Stimulated activated CD8-positive, alpha-beta memory T cell treated with anti-CD3 and anti-CD28 coated beads, Interleukin-15, amount 100 ng/mL, for 24 hours (primary cell): ENCODE results near the gene DPH1.

Experiments used
- DNase-seq: peaks from one replicate; pipeline ENCODE4 v3.0.0-alpha.2; 2020; ENCODE audit warnings: low read depth

DPH1 gene

GRCh38 chr17:2027528-2028233 lies 2.3 kb upstream of the DPH1 start:
- DNase-seq = no peak

DNA sequence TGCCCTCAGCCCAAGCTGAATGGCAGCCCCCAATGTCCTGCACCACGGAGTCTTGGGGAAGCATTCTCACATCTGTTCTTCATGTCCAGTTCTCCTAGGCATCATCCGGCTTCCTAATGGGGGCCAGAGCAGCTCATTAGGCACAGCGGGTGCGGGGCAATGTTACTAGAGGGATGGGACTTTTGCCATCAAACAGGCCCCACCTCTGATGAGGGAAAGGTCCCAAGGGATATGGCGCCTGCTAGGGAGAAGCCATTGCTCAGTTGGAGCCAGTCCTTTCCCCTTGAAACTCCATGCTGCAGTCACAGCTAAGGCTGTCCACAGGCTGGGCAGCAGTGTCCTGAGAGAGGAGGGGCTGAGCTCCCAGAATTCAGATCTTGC lies 1.7 kb upstream of the DPH1 start:
- no peak for DNase-seq

- no peak for DNase-seq
Observed at GRCh38 chr17:2028737-2029136, 1.2 kb upstream of the DPH1 start.

DNA sequence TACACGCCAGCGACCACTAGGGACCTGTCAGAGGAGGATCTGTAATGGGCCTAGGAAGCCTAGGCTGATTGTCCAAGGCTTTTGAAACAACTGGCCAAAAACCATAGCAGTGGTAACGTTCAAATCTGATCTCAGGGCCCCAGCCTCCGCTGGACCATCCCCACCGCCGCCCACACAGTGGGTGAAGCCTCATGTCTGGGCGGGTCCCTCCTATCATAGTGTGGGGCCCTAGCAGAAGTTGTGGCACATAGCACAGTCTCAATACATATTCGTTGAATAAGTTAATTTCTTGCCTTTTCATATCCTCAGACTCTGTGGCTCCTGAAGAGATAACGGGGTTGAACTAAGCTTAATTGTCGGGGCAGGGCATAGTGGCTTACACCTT lies 818 bp downstream of the DPH1 start:
- DNase-seq = no peak

DNA sequence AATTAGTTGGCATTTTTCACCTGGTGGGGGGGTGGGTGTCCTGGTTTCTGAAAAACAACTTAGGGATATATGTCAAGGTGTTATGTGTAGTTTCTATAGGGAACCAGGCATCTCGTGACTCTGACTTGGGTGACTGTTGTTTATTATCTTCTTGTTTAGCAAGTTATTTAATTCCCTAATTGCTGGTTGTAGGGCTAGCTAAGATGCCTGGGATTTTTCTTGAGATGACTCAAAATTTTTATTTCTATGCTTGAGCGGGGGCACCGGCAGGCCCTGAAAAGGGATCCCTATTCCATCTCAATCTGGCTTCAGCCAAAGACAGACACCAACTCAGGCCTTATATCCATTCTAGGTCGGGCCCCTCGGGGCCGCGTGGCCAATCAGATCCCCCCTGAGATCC lies 3.2 kb downstream of the DPH1 start:
- DNase-seq = no peak

- DNase-seq = no peak
Observed at GRCh38 chr17:2034157-2034556, 4.2 kb downstream of the DPH1 start.

- no peak for DNase-seq
Observed at GRCh38 chr17:2034806-2035540, 5.0 kb downstream of the DPH1 start.

DNA sequence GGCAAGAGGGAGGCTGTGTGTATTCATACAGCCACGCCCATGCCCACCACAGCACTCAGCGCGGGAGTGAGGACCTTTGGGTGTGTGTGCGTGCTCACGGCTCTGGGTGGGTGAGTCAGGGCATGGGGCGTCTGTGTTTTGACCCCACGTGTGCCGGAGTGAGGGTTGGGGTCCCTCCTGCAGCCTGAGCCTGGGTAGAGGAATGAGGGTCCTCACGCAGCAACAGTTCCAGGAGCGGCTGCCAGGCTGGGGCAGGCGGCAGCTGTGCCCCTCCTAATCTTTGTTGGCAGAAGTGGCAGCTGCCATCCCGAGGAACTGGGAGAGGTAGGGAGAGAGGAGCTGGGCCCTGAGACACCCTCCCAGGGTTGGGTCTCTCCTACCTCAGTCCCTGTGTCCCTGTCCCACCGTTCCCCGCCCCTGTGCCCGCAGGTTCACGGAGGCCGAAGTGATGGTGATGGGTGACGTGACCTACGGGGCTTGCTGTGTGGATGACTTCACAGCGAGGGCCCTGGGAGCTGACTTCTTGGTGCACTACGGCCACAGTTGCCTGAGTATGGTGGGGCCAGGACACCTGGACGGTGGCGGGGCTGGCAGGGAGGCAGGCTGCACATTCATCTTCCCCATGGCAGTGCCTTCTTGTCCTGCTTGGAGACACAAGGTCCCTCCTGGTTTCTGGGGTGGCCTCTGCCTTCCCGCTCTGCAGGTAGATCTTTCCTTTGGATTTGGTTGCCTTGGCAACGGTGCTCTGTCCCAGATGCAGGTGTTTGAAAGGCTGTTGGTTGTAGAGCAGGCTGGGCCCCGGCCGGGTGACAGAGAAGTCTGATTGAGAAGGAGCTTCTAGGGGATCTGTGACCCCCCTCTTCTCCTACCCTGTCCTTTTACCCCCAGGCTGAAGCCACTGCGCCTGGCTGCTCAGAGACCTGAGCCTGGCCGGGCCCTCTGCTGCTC lies 5.9 kb downstream of the DPH1 start:
- DNase-seq = no peak

GRCh38 chr17:2037155-2037554 lies 7.2 kb downstream of the DPH1 start:
- DNase-seq = no peak

DNA sequence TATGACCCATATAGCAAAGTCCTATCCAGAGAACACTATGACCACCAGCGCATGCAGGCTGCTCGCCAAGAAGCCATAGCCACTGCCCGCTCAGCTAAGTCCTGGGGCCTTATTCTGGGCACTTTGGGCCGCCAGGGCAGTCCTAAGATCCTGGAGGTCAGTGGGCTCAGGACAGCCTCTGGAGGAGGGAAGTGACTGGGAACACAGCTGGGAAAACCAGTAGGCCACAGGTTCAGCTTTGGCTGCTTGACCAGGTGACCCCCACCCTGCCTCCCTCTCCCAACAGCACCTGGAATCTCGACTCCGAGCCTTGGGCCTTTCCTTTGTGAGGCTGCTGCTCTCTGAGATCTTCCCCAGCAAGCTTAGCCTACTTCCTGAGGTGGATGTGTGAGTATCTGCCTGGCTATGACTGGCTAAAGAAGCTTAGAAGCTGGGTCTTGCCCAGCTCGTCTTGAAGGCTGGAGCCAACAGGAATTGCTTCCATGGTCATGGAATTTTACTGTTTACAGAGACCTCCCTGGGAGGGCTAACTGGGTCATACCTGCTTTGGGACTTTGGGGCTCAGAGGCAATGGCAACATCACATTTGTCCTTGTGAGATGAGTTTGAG lies 10.4 kb downstream of the DPH1 start:
- DNase-seq = no peak

DNA sequence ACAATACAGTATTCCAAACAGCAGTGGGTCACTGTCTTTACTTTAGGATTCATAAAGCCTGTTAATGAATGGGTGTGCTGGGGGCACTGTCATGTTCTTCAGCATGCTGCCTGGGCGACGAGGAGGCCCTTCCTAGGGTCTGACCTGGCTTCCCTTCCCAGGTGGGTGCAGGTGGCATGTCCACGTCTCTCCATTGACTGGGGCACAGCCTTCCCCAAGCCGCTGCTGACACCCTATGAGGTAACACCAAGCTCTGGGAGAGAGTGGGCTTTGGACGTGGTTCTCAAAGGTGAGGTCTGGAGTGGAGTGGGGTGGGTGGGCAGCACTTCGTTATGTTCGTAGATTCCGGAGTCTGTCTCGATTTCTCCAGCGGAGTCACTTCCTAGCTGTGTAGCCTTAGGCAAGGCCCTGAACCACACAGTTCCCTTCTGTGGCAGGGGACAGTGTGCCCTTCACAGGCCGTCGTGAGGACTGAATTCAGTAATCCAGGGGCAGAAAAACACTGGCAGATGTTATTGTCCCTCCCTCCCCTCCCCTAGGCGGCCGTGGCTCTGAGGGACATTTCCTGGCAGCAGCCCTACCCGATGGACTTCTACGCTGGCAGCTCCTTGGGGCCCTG lies 11.1 kb downstream of the DPH1 start:
- no peak for DNase-seq

DNA sequence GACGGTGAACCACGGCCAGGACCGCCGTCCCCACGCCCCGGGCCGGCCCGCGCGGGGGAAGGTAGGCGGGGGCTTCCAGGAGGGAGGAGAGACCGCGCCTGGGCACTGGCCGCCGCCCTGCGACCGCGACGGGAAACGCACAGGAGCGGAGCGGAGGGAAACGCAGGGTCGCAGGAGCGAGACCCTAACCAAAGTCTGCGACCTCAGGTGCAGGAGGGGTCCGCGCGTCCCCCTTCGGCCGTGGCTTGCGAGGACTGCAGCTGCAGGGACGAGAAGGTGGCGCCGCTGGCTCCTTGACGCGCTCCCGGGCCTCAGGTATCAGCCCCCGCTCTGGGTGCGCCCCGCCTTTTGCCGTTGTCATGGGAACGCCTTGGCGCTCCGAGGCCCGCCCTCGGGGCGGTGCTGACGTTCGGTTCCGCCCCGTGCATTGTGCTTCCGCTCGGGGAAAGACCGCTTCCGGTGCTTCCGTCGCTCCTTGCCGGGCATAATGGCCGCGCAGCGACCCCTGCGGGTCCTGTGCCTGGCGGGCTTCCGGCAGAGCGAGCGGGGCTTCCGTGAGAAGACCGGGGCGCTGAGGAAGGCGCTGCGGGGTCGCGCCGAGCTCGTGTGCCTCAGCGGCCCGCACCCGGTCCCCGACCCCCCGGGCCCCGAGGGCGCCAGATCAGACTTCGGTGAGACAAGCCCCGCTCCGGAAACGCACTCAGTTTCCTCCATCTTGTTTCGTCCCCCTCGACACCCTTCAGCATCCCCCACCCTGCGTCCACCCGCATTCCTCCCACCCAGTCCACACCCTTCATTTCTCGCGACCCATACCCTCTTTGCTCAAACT lies 11.8 kb downstream of the DPH1 start, which contains the start of gene OVCA2:
OVCA2 (plus strand) TSS at position 462 of the 829 bp plus-strand sequence; CDS start at position 488, 26 bp downstream.
- peak; percentile 92 for DNase-seq

DNA sequence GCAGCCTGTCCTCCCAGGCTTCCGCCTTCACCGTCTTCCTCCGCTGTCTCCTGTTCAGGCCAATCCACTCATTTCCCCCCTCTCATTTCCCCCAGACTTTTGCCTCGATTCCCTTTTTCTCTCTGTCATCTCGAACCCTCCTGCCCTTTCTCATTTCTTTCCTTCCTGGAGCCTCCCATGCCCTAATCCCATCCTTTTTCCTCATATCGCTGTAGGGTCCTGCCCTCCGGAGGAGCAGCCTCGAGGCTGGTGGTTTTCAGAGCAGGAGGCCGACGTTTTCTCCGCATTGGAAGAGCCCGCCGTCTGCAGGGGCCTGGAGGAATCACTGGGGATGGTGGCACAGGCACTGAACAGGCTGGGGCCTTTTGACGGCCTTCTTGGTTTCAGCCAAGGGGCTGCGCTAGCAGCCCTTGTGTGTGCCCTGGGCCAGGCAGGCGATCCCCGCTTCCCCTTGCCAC lies 12.5 kb downstream of the DPH1 start:
- DNase-seq = no peak

DNA sequence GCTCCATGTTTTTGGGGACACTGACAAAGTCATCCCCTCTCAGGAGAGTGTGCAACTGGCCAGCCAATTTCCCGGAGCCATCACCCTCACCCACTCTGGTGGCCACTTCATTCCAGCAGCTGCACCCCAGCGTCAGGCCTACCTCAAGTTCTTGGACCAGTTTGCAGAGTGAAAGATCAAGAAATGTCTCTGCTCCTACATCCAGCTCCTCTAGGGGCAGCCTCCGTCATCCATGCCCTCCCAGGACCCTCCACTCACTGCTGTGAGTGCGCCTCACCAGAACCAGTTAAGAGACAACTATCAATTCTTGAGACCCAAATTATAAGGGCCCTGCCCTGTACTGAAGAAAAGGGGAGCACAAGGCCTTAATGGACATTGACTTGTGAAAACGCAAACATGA lies 13.0 kb downstream of the DPH1 start:
- DNase-seq = no peak

GRCh38 chr17:2043785-2044184 lies 13.8 kb downstream of the DPH1 start:
- no peak for DNase-seq

DNA sequence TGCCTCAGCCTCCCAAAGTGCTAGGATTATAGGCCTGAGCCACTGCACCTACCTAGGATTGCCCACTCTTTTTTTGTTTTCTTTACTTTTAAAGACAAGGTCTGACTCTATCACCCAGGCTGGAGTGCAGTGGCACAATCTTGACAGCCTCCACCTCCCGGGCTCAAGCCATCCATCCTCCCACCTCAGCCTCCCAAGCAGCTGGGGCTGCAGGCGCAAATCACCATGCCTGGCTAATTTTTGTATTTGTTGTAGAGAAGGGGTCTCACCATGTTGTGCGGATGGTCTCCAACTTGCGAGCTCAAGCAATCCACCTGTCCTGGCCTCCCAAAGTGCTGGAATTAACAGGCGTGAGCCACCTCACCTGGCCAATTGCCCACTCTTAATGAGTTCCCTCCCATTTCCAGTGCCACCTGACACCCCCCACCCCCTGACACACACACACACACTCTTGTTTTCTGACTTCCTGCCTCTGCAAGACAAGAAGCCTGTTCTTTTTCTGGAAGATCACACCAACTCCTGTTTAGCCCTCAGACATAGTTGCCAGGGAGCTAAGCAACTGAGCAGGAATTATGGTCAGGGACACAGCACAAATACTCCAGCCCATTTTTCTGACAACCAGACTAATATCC lies 14.4 kb downstream of the DPH1 start:
- DNase-seq = no peak

DNA sequence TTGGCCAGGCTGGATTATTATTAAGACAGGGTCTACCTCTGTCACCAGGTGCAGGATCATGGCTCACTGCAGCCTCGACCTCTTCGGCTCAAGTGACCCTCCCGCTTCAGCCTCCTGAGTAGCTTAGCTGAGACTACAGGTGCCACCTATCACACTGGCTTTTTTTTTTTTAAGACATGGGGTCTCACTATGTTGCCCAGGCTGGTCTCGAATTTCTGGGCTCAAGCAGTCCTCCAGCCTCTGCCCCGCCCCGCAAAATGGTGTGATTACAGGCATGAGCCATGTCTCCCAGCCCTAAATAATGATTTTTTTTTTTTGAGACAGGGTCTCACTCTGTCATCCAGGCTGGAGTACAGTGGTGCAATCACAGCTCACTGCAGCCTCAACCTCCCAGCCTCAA lies 17.6 kb downstream of the DPH1 start:
- DNase-seq = no peak

DNA sequence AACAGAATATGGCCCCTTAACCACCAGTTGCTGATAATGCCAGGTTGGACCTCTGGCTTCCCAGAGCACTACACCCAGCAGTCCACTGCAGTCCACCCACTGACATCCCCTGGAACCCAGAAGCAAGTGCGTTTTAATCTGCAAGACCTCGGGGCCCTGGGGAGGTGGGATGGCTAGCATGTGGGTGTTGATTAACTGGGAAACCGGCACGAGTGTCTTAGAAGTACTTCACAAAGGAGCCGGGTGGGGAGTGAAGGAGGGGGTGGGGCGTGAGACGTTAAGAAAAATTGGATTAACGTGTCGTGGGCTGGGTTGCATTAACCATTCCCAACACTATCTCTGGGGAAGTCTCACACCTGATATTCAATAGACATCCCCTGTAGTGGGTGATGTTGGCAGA lies 18.9 kb downstream of the DPH1 start:
- DNase-seq = no peak

GRCh38 chr17:2049333-2050299 lies 19.7 kb downstream of the DPH1 start:
- DNase-seq = peak; percentile 84
